Testis (tissue), 3 donors: ENCODE data around the gene IL1B. TPM values are rescaled to one million over a fixed set of nuclear protein-coding genes. Genes with fewer than 3 reads are reported as not detected.

Source experiments
- DNase-seq: peaks from one replicate; pipeline ENCODE4 v3.0.0-alpha.2; 2019
- H3K27ac ChIP-seq, 2 donors: fragments of 200-600 bp; sonication (generic); one replicate each; pipeline ENCODE4 v1.5.1; 2019
- H3K27me3 ChIP-seq: fragments of 200-600 bp; sonication (generic); one replicate; pipeline ENCODE4 v1.5.1; 2019
- H3K36me3 ChIP-seq: fragments of 200-600 bp; sonication (generic); one replicate; pipeline ENCODE4 v1.5.1; 2017; ENCODE audit warnings: low read depth; ENCODE audit errors: missing control alignments
- H3K4me1 ChIP-seq: fragments of 200-600 bp; sonication (generic); one replicate; pipeline ENCODE4 v1.5.1; 2019
- H3K4me3 ChIP-seq, 2 donors: fragments of 200-600 bp; sonication (generic); one replicate each; pipeline ENCODE4 v1.5.1; 2017 to 2019
- H3K9me3 ChIP-seq: fragments of 200-600 bp; sonication (generic); one replicate; pipeline ENCODE4 v1.5.1; 2017
- CTCF ChIP-seq, 3 experiments: fragments of 450-650 bp in 2 of 3; fragments of 200-600 bp in 1 of 3; sonication (generic) in 1 of 3; IDR thresholded peaks; one replicate each; pipeline ENCODE4 v1.5.1; 2016 to 2019; ENCODE audit warnings: antibody characterized with exemption in 3 of 3, mild to moderate bottlenecking in 2 of 3, moderate library complexity in 1 of 3
- POLR2A ChIP-seq: fragments of 450-650 bp; IDR thresholded peaks from one replicate; pipeline ENCODE4 v1.6.1; 2017; ENCODE audit warnings: antibody characterized with exemption, mild to moderate bottlenecking, moderate library complexity
- WGBS, 2 donors: methylation state at CpG; one replicate each; pipeline ENCODE4 v1.1.5; 2018; 5-methylcytosine and 5-hydroxymethylcytosine counted together
- intact Hi-C: fragments of 100-400 bp; cut with DNase I; formaldehyde crosslinking; loops from one replicate; pipeline ENCODE4 v1.15.1; 2023; ENCODE audit warnings: low total_unique reads
- polyA plus RNA-seq: library from polyadenylated mRNA; stranded (reverse); fragments of 350-450 nt; fragmentation: Illumina TruSeq; extraction: RNeasy Lipid Tissue Mini Kit (QIAGEN cat#74804); gene quantifications from one replicate; pipeline ENCODE4 v1.2.3, GENCODE V29; 2014; ENCODE audit warnings: low read depth, low replicate concordance; ENCODE audit not compliant: insufficient read depth
- total RNA-seq, 2 donors: library from RNA; depleted of rRNA; stranded (reverse); fragments of >200 nt; gene quantifications; one replicate each; pipeline ENCODE4 v1.2.3, GENCODE V29; 2016

Gene IL1B
- total and polyA plus RNA-seq, 3 donors from 2014 or later = 0.62 to 1.8 (median 0.63) TPM

DNA sequence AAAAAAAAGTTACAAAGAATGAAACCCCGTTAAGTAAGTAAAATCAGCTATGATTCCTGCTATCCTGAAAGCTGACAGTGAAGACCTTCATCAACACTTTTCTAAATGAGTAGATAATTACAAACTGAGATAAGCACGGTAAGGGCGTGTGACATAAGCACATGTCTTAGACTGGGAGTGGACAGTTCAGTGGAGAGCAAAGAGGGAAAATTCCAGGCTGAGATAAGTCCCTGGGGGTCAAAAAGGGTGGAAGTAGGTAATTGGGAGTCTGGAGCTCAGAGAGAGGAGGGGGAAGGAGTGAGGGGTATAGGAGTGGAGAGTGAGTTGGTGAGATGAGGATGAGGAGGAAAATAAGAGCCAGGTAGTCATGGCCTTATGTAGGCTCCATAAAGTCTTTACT lies 47.9 kb downstream of the IL1B start:
- H3K36me3 ChIP-seq = no peaks in the 10 kb centered on the region
- H3K4me3 ChIP-seq = no peak overlapping the region

GRCh38 chr2:112787729-112788393 lies 48.7 kb downstream of the IL1B start:
- intact Hi-C loops = no loop called here

More for the DNA sequence above, 47.9 kb downstream of the IL1B start:
- no peaks in the 10 kb centered on the region for H3K27me3 ChIP-seq
- TF ChIP-seq CTCF (IDR thresholded peaks at IDR 0.05) (no peak), POLR2A (no peak)
- DNase-seq = no peak
- intact Hi-C loops = no loop called here
- WGBS, 2 donors = 57 to 68% methylated on average over 3 of the region's 3 CpGs
- H3K4me1 ChIP-seq = no peaks in the 10 kb centered on the region
- no peaks in the 10 kb centered on the region for H3K9me3 ChIP-seq
- no peak overlapping the region for H3K27ac ChIP-seq

GRCh38 chr2:112787294-112787693 lies 49.3 kb downstream of the IL1B start:
- Histone ChIP-seq H3K27me3 (no peaks in the 10 kb centered on the region), H3K9me3 (no peaks in the 10 kb centered on the region), H3K4me1 (no peaks in the 10 kb centered on the region), H3K36me3 (no peaks in the 10 kb centered on the region), H3K27ac (no peak overlapping the region), H3K4me3 (no peak overlapping the region)
- TF ChIP-seq POLR2A = no peak
- TF ChIP-seq CTCF (IDR thresholded peaks at IDR 0.05) = no peak
- intact Hi-C loops = no loop called here
- WGBS, 2 donors = 89 to 91% methylated on average over 3 of the region's 3 CpGs
- DNase-seq = no peak

More at GRCh38 chr2:112787729-112788393, 48.7 kb downstream of the IL1B start:
- H3K36me3 ChIP-seq = no peaks in the 10 kb centered on the region
- no peaks in the 10 kb centered on the region for H3K9me3 ChIP-seq
- no peak overlapping the region for H3K27ac ChIP-seq
- no peak for DNase-seq
- TF ChIP-seq CTCF (IDR thresholded peaks at IDR 0.05) (no peak), POLR2A (no peak)
- 86 to 91% methylated on average over 4 of the region's 4 CpGs for WGBS, 2 donors
- H3K27me3 ChIP-seq = no peaks in the 10 kb centered on the region
- no peaks in the 10 kb centered on the region for H3K4me1 ChIP-seq
- no peak overlapping the region for H3K4me3 ChIP-seq

- Histone ChIP-seq H3K27ac (peak within 1 kb of the TSS; percentile 36 to 63), H3K9me3 (no peaks in the 10 kb centered on the region), H3K36me3 (no peaks in the 10 kb centered on the region), H3K27me3 (no peaks in the 10 kb centered on the region), H3K4me3 (peak within 1 kb of the TSS; percentile 4 to 50), H3K4me1 (no peaks in the 10 kb centered on the region)
- 33 to 38% methylated on average over 13 of the region's 13 CpGs for WGBS, 2 donors
- intact Hi-C loops = no loop called here
- TF ChIP-seq POLR2A = no peak
- no peak for TF ChIP-seq CTCF (IDR thresholded peaks at IDR 0.05)
- DNase-seq = peak; percentile 75
These were observed 52.1 kb downstream of the IL1B start, which contains the start of gene IL1A for GRCh38 chr2:112784199-112785189. IL1A (minus strand) TSS chr2:112784493; CDS start chr2:112783770, 723 bp downstream.
